HepG2 (cell line): ENCODE measurements around the gene DNMT3B.

Experiments
- ATRX ChIP-seq: sonication (generic); formaldehyde crosslinking; IDR thresholded peaks from 2 replicates; pipeline ENCODE4 v1.4.0; 2020; ENCODE audit warnings: missing genetic modification reagents, borderline replicate concordance
- CEBPZ ChIP-seq: IDR thresholded peaks from 2 replicates; pipeline ENCODE4 v1.6.1; 2012; ENCODE audit warnings: low read length, improper control_type of control experiment
- EZH2 ChIP-seq: conservative IDR thresholded peaks from 2 replicates; pipeline ENCODE4 v1.6.1; 2012; ENCODE audit warnings: mild to moderate bottlenecking, low read depth, low read length, moderate library complexity
- FOXA1 ChIP-seq, 2 experiments: fragments of 450-650 bp in 1 of 2; sonication (generic) in 1 of 2; formaldehyde crosslinking in 1 of 2; IDR thresholded peaks; 2 replicates each; pipeline versions ENCODE4 v1.4.0 to v1.6.1; 2016 to 2020; ENCODE audit warnings: missing genetic modification reagents in 1 of 2
- KAT2B ChIP-seq: fragments of 150-350 bp; IDR thresholded peaks from 2 replicates; pipeline ENCODE4 v1.6.1; 2014; ENCODE audit warnings: low read depth, low read length, borderline replicate concordance
- RAD21 ChIP-seq: fragments of 450-650 bp; formaldehyde crosslinking; IDR thresholded peaks from 2 replicates; pipeline ENCODE4 v1.5.0; 2020; ENCODE audit warnings: mild to moderate bottlenecking
- TFAP4 ChIP-seq: sonication (generic); IDR thresholded peaks from 2 replicates; pipeline ENCODE4 v1.6.1; 2016; ENCODE audit warnings: low read depth, borderline replicate concordance
- ZMAT5 ChIP-seq: sonication (generic); formaldehyde crosslinking; IDR thresholded peaks from 2 replicates; pipeline ENCODE4 v1.5.0; 2020; ENCODE audit warnings: mild to moderate bottlenecking, low read depth, missing genetic modification reagents, borderline replicate concordance

GRCh38 chr20:32820698-32821377 is 58.7 kb downstream of the DNMT3B start:
- TF ChIP-seq ATRX (CRISPR knock-in tag), result no peak
- no peak for TF ChIP-seq FOXA1 (IDR thresholded peaks at IDR 0.05)
- no peak for TF ChIP-seq FOXA1 (CRISPR knock-in tag; IDR thresholded peaks at IDR 0.05)
- no peak for TF ChIP-seq KAT2B
- no peak for TF ChIP-seq TFAP4
- no peak for TF ChIP-seq CEBPZ
- no peak for TF ChIP-seq EZH2
- no peak for TF ChIP-seq RAD21
- TF ChIP-seq ZMAT5 (CRISPR knock-in tag), result no peak
